ENCODE data around the gene THOC6. TPM values are rescaled to one million over a fixed set of nuclear protein-coding genes. Genes with fewer than 3 reads are reported as not detected.

The THOC6 gene
- total and polyA plus RNA-seq, 9 of the 15 experiments (the other 6 are each of a cell fraction or from before 2014, with no cell fraction given), result 2.5 to 65.4 (median 42.3) TPM

- TF ChIP-seq ZNF592 (IDR thresholded peaks at IDR 0.05) (no peak; the same call in 1 of the 2 replicates), MXI1 (IDR thresholded peaks at IDR 0.05; ENCODE audit: low read depth, low read length) (no peak; the same call in 1 of the 2 replicates), ARHGAP35 (IDR thresholded peaks at IDR 0.05; ENCODE audit: partially characterized antibody) (no peak), CREB3L1 (IDR thresholded peaks at IDR 0.05; ENCODE audit: borderline replicate concordance, low read depth) (no peak), SMARCB1 (IDR thresholded peaks at IDR 0.05; ENCODE audit: insufficient read length, low read depth) (no peak), ZNF263 (CRISPR knock-in tag; IDR thresholded peaks at IDR 0.05; ENCODE audit: borderline replicate concordance) (no peak), FOS (IDR thresholded peaks at IDR 0.05; ENCODE audit: extremely low read depth, insufficient read length) (no peak), RBBP5 (IDR thresholded peaks at IDR 0.05; ENCODE audit: borderline replicate concordance, insufficient read depth, low read length, poor library complexity, severe bottlenecking) (peak; percentile 35), CUX1 (CRISPR knock-in tag; IDR thresholded peaks at IDR 0.05) (no peak), FOSL1 (tag; conservative IDR thresholded peaks at IDR 0.05) (peak; percentile 93), TRIM25 (IDR thresholded peaks at IDR 0.05; ENCODE audit: borderline replicate concordance) (no peak), ZNF717 (CRISPR knock-in tag; IDR thresholded peaks at IDR 0.05) (no peak)
Measured at GRCh38 chr16:3020604-3021448, 3.0 kb upstream of the THOC6 start (continued).

Measured in K562 (cell line).